DMS53 treated with DMSO at 0.1 percent for 48 hours (cell line): Measurements from ENCODE around the gene SYNGR3.
"Not testable (repeated sequence)": the region's sequence is repeated elsewhere in the genome, so short reads cannot be mapped to it uniquely, and the experiment has no call there.

Experiments
- DNase-seq: peaks from one replicate; lab custom pipeline; 2025; ENCODE audit not compliant: unreplicated experiment; lab: John Stamatoyannopoulos, UW

SYNGR3 gene

GRCh38 chr16:2008009-2008526, 18.3 kb downstream of the SYNGR3 start:
- DNase-seq = peak; percentile 39

- DNase-seq = no peak
Observed at GRCh38 chr16:2008631-2009163, 18.9 kb downstream of the SYNGR3 start.

DNA sequence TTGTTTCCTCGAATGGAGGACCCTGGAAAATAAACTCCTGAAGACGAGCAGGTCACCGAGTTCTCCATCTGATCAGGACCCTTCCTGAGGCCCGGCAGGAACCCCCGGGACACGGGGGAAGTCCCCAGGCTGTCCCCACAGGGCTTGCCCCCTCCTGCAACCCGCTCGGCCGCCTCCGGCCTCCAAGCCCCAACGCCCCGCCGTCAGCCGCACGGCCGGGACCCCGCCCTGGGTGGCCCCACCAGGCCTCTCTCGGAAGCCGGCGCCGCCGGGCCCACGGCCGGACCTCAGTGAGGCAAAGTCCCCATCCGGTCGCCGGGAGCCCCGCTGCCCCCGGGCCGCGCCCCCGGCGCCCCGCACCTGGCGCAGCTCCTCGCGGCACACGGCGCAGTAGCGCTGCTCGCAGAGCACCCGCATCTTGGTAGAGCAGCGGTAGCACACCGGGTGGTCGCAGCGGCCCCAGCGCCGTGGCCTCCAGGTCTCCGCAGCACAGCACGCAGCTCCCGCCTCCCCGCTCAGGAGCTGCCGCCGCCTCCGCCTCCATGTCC, 19.5 kb downstream of the SYNGR3 start:
- no peak for DNase-seq

DNA sequence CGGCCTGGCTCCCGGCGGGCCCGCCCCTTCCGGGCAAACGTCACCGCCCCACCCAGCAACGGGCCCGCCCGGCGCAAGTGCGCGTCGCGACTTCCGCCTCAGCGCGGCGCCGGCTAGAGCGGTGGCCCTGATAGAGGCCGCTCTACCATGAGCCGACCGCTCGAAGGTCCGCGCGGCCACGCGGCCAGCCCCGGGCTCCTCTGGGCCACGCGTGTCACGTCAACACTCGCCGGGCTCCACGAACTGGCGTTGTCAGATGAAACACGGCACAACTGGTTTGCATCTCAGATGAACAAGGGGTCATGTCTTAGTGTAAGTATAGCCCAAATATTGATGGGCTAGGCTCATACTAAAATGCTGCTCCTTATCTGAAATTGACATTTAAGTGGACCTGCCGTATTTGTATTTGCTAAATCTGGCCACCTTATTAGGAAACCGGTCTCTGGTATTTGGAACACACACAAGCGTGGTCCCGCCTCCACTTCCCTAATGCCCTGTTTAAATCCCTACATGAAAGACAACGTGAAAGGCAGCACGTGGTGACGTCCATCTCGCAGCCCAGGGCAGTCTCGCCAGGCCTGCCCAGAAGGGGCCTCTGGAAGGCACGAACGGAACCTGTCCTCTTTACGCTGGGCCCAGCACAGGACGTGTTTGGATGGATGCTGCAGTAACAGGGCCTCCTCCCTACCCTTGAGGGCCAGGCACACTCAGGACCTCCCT, 20.2 kb downstream of the SYNGR3 start, which contains the start of gene ZNF598:
ZNF598 (minus strand) TSS at position 31 of the 720 bp plus-strand sequence.
- peak; percentile 34 for DNase-seq

DNA sequence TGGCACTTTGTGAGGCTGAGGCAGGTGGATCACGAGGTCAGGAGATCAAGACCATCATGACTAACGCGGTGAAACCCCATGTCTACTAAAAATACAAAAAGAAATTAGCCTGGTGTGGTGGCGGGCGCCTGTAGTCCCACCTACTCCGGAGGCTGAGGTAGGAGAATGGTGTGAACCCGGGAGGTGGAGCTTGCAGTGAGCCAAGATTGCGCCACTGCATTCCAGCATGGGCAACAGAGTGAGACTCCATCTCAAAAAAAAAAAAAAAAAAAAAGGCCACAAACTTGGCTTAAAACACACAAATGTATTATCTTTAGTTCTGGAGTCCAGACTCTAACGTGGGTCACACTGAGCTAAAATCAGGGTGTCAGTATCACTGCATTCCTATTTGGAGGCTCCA, 22.0 kb downstream of the SYNGR3 start:
- DNase-seq = not testable (repeated sequence)

DNA sequence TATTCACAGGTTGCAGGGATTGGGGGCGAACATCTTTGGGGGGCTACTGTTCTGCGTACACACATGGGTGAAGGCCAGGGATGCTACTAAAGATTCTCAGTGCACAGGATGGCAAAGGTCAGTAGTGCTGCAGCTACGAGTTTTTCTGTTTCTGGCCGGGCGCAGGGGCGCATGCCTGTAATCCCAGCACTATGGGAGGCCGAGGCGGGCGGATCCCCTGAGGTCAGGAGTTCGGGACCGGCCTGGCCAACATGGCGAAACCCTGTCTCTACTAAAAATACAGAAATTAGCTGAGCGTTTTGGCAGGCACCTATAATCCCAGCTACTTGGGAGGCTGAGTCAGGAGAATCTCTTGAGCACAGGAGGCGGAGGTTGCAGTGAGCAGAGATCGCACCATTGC, 23.8 kb downstream of the SYNGR3 start:
- no peak for DNase-seq

- no peak for DNase-seq
Observed at GRCh38 chr16:2015117-2015946, 25.6 kb downstream of the SYNGR3 start.

DNA sequence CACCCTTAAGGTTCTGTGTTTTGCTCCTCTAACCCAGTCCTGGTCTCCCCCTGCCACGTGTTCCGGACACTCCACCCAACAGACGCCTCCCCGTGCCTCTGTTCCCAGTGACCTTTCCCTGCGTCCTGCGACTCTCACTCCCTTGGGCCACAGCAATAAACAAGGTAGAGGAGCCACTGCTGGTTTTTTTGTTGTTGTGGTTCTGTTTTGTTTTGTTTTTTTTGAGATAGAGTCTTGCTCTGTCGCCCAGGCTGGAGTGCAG, 26.1 kb downstream of the SYNGR3 start:
- DNase-seq = no peak

GRCh38 chr16:2016407-2016922, 26.7 kb downstream of the SYNGR3 start:
- DNase-seq = no peak

DNA sequence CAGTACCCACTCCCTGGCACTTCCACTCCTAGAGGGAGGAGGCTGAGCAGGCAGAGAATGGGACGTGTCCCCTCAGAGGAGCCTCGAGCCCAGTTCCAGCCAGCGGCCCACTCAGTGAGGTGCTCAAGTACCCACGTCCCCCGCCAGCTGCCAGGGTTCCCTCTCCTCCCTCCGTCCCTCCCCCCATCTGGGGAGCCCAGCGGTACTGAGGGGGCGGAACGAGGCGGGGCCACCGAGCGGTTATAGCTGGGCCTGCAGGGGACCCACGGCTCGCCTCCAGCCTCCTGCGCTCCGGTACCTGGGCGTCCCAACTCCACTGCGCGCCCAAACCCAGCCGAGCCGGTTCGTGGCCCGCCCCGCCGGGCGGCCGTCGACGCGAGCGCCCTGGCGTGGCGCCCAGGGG, 29.7 kb downstream of the SYNGR3 start, which contains the start of gene NPW:
NPW (plus strand) TSS at position 268 of the 403 bp plus-strand sequence.
- DNase-seq = no peak

GRCh38 chr16:2019921-2020831, 30.4 kb downstream of the SYNGR3 start:
- DNase-seq = no peak

DNA sequence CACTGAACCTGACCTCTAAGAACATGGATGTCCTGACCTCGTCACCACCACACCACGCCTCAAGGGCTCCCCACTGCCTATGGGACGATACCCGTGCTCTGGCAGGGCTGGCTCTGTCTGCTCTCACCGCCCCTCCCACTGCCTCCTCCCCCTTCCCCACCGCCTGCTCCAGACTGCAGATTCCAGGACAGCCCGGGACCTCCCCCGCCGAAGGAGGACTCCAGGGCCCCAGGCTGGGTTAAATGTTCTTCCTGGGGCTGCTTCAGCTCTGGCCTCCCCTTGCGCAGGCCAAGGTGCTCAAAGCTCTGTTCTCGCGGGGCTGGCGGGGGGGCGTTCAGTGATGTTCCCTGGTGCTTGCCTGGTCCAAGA, 32.9 kb downstream of the SYNGR3 start:
- no peak for DNase-seq

- peak; percentile 67 for DNase-seq
Observed at GRCh38 chr16:2023092-2024031, 33.6 kb downstream of the SYNGR3 start.

GRCh38 chr16:2024032-2024420, 34.3 kb downstream of the SYNGR3 start:
- no peak for DNase-seq

GRCh38 chr16:2025251-2025650, 35.5 kb downstream of the SYNGR3 start:
- DNase-seq = no peak

DNA sequence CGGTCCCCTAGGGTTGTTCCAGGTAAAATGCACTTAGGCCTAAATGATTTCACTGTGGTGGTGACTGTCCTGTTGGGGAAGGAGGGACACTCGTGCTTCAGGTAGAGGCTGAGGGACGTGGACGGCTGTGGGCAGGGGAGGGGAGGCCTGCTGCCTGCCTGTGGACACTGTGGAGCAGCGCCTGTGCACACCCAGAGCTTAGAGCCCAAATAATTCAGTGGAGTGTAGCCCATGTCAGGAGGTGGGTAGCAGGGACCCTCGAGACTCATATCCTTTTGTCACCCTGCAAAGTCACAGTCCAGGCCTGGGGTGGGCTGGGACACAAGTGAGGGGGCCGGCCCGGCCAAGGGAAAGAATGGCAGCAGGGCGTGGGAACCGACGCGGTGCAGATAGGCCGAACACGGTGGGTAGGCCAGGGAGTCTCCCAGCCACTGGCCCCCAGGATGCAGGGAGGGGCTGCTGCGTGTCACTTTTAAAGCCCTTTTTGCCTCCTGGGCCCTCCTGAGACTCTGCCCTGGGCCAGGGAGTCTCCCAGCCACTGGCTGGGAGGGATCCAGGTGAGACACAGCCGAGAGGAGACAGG, 36.2 kb downstream of the SYNGR3 start:
- DNase-seq = no peak

DNA sequence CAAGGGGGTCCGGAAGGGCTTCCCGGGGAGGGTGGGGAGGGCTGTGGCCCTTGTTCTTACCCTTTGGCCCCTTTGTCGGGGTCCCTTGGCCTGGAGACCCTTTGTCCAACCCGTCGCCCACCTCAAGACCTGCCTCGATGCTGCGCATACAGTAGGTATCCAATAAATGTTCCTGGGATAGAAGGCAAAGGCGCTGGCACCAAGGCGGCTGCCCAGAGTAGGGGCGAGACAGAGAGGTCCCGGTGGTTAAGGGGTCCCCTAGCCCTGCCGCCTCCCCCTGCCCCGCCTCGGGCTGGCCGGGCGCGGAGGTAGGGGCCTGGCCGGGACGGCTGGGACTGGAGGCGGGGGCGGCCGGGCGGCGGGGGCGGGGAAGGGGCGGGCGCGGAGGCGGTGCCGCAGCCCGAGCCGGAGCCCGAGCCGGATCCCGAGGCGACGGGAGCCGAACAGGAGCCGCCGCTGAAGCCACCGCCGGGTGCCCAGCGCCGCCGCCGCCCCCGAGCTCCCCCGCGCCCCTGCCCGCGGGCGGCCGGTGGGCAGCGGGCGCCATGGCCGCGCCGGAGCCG, 36.8 kb downstream of the SYNGR3 start, which contains the start of gene NHERF2:
NHERF2 (plus strand) TSS at position 442 of the 563 bp plus-strand sequence; CDS start at position 546, 104 bp downstream.
- DNase-seq = no peak
